ENCODE data around the gene RAD51B. TPM values are rescaled to one million over a fixed set of nuclear protein-coding genes. Genes with fewer than 3 reads are reported as not detected.
A peak's percentile ranks its signal among the peaks of the same experiment; 100 is the strongest.

The RAD51B gene
- polyA plus RNA-seq, 3 donors = 2.4 to 4.9 (median 3.3) TPM

GRCh38 chr14:67934862-67935261 is 115.3 kb downstream of the RAD51B start:
- no peak overlapping the region for H3K27ac ChIP-seq (ENCODE audit: low read depth, low read length)
- 96 to 98% (median 98%) methylated on average over 1 of the region's 1 CpG for WGBS, 3 donors

GRCh38 chr14:67935371-67935770 is 115.8 kb downstream of the RAD51B start:
- WGBS, 3 donors = 93 to 97% (median 95%) methylated on average over 2 of the region's 2 CpGs

GRCh38 chr14:67938071-67938470 is 118.5 kb downstream of the RAD51B start:
- 87 to 90% (median 88%) methylated on average over 2 of the region's 2 CpGs for WGBS, 3 donors

More at GRCh38 chr14:67935371-67935770, 115.8 kb downstream of the RAD51B start:
- no peak overlapping the region for H3K27ac ChIP-seq (ENCODE audit: low read depth, low read length)

GRCh38 chr14:67940486-67941455 is 121.2 kb downstream of the RAD51B start:
- 30 to 36% (median 31%) methylated on average over 4 of the region's 4 CpGs for WGBS, 3 donors
- peak overlapping the region; percentile 2 for H3K27ac ChIP-seq (ENCODE audit: low read depth, low read length)

More at GRCh38 chr14:67938071-67938470, 118.5 kb downstream of the RAD51B start:
- H3K27ac ChIP-seq (ENCODE audit: low read depth, low read length) = no peak overlapping the region

GRCh38 chr14:67941456-67942018 is 122.0 kb downstream of the RAD51B start:
- H3K27ac ChIP-seq (ENCODE audit: low read depth, low read length) = peak overlapping the region; percentile 2
- 9 to 39% (median 34%) methylated on average over 1 of the region's 1 CpG for WGBS, 3 donors

- H3K27ac ChIP-seq (ENCODE audit: low read depth, low read length) = no peak overlapping the region
- WGBS, 3 donors = 48 to 61% (median 53%) methylated on average over 4 of the region's 4 CpGs
These were observed 122.6 kb downstream of the RAD51B start for GRCh38 chr14:67942080-67942710.

- 9 to 19% (median 12%) methylated on average over 3 of the region's 3 CpGs for WGBS, 3 donors
- H3K27ac ChIP-seq (ENCODE audit: low read depth, low read length) = no peak overlapping the region
These were observed 124.4 kb downstream of the RAD51B start for GRCh38 chr14:67943947-67944346.

- 76 to 94% (median 85%) methylated on average over 1 of the region's 1 CpG for WGBS, 3 donors
- no peak overlapping the region for H3K27ac ChIP-seq (ENCODE audit: low read depth, low read length)
These were observed 125.0 kb downstream of the RAD51B start for GRCh38 chr14:67944605-67945004.

GRCh38 chr14:67949771-67950170 is 130.2 kb downstream of the RAD51B start:
- WGBS, 3 donors = 95 to 98% (median 96%) methylated on average over 4 of the region's 4 CpGs
- H3K27ac ChIP-seq (ENCODE audit: low read depth, low read length) = no peak overlapping the region

- WGBS, 3 donors = 91 to 98% (median 93%) methylated on average over 1 of the region's 1 CpG
- H3K27ac ChIP-seq (ENCODE audit: low read depth, low read length) = no peak overlapping the region
These were observed 130.8 kb downstream of the RAD51B start for GRCh38 chr14:67950386-67950785.

GRCh38 chr14:67951529-67952135 is 132.1 kb downstream of the RAD51B start:
- WGBS, 3 donors = 66 to 80% (median 76%) methylated on average over 2 of the region's 2 CpGs
- H3K27ac ChIP-seq (ENCODE audit: low read depth, low read length) = no peak overlapping the region

- H3K27ac ChIP-seq (ENCODE audit: low read depth, low read length) = no peak overlapping the region
- 81 to 92% (median 87%) methylated on average over 2 of the region's 2 CpGs for WGBS, 3 donors
These were observed 132.8 kb downstream of the RAD51B start for GRCh38 chr14:67952381-67952780.

- H3K27ac ChIP-seq (ENCODE audit: low read depth, low read length) = no peak overlapping the region
These were observed 133.2 kb downstream of the RAD51B start for GRCh38 chr14:67952786-67953185.

GRCh38 chr14:67955261-67955660 is 135.7 kb downstream of the RAD51B start:
- no peak overlapping the region for H3K27ac ChIP-seq (ENCODE audit: low read depth, low read length)

GRCh38 chr14:67957946-67958345 is 138.4 kb downstream of the RAD51B start:
- WGBS, 3 donors = 61 to 93% (median 89%) methylated on average over 3 of the region's 3 CpGs
- H3K27ac ChIP-seq (ENCODE audit: low read depth, low read length) = no peak overlapping the region

GRCh38 chr14:67961676-67962075 is 142.1 kb downstream of the RAD51B start:
- WGBS, 3 donors = 76 to 91% (median 88%) methylated on average over 2 of the region's 2 CpGs
- no peak overlapping the region for H3K27ac ChIP-seq (ENCODE audit: low read depth, low read length)

GRCh38 chr14:67962215-67962644 is 142.7 kb downstream of the RAD51B start:
- H3K27ac ChIP-seq (ENCODE audit: low read depth, low read length) = no peak overlapping the region

GRCh38 chr14:67963545-67963944 is 144.0 kb downstream of the RAD51B start:
- 42 to 51% (median 45%) methylated on average over 2 of the region's 2 CpGs for WGBS, 3 donors
- H3K27ac ChIP-seq (ENCODE audit: low read depth, low read length) = no peak overlapping the region

More at GRCh38 chr14:67962215-67962644, 142.7 kb downstream of the RAD51B start:
- 27 to 44% (median 37%) methylated on average over 2 of the region's 2 CpGs for WGBS, 3 donors

All from adipose tissue (tissue), 3 donors.